T-helper 17 cell (primary cell): Measurements from ENCODE around the gene MICU2. TPM values are rescaled to one million over a fixed set of nuclear protein-coding genes. Genes with fewer than 3 reads are reported as not detected.
A peak's percentile ranks its signal among the peaks of the same experiment; 100 is the strongest.

Experiments used
- ATAC-seq: fragments of 150-1000 bp; cut with Tn5 transposase; 2 replicates; pipeline ENCODE4 v1.10.0; 2021; ENCODE audit warnings: mild to moderate bottlenecking, moderate library complexity
- DNase-seq, 3 donors: peaks; one replicate each; pipeline versions ENCODE4 v3.0.0 to v3.0.0-alpha.2; 2020 to 2021
- H3K9me3 ChIP-seq: one replicate; pipeline ENCODE4 v1.7.0; 2013; ENCODE audit warnings: low read length, mild to moderate bottlenecking; ENCODE audit not compliant: control insufficient read depth, poor library complexity, severe bottlenecking
- H3K27ac Mint-ChIP-seq: one replicate; pipeline ENCODE4 v1.8.0; 2022; ENCODE audit warnings: mild to moderate bottlenecking, moderate library complexity, mixed read lengths
- H3K27me3 Mint-ChIP-seq: one replicate; pipeline ENCODE4 v1.8.0; 2022; ENCODE audit warnings: mixed read lengths
- H3K36me3 Mint-ChIP-seq: one replicate; pipeline ENCODE4 v1.8.0; 2022; ENCODE audit warnings: low read depth, mixed read lengths
- H3K4me1 Mint-ChIP-seq: one replicate; pipeline ENCODE4 v1.8.0; 2022; ENCODE audit warnings: mild to moderate bottlenecking, mixed read lengths
- H3K4me3 Mint-ChIP-seq: one replicate; pipeline ENCODE4 v1.8.0; 2022; ENCODE audit warnings: mild to moderate bottlenecking, moderate library complexity, mixed read lengths
- total RNA-seq, 4 donors: library from RNA in 2 of 4; stranded (reverse) in 2 of 4; gene quantifications; one replicate each; pipeline ENCODE4 v1.2.3 and lab custom pipeline; 2022 to 2026

The MICU2 gene
- total RNA-seq, 2 donors from 2014 or later, result 30.9 to 31.4 TPM

- DNase-seq (no peak), ATAC-seq (peak; percentile 50)
- Mint-ChIP-seq H3K27ac (no peak overlapping the region), H3K4me3 (no peak overlapping the region), H3K27me3 (no peaks in the 10 kb centered on the region), H3K36me3 (peaks cover 12% of the 10 kb centered on the region), H3K4me1 (peaks cover 18% of the 10 kb centered on the region)
- no peaks in the 10 kb centered on the region for H3K9me3 ChIP-seq
These were observed 74.7 kb downstream of the MICU2 start for GRCh38 chr13:21529146-21529893.

GRCh38 chr13:21528616-21529015 is 75.4 kb downstream of the MICU2 start:
- no peaks in the 10 kb centered on the region for H3K9me3 ChIP-seq
- DNase-seq (no peak), ATAC-seq (no peak)
- Mint-ChIP-seq H3K27ac (no peak overlapping the region), H3K4me1 (peaks cover 18% of the 10 kb centered on the region), H3K4me3 (no peak overlapping the region), H3K36me3 (peaks cover 14% of the 10 kb centered on the region), H3K27me3 (no peaks in the 10 kb centered on the region)

DNA sequence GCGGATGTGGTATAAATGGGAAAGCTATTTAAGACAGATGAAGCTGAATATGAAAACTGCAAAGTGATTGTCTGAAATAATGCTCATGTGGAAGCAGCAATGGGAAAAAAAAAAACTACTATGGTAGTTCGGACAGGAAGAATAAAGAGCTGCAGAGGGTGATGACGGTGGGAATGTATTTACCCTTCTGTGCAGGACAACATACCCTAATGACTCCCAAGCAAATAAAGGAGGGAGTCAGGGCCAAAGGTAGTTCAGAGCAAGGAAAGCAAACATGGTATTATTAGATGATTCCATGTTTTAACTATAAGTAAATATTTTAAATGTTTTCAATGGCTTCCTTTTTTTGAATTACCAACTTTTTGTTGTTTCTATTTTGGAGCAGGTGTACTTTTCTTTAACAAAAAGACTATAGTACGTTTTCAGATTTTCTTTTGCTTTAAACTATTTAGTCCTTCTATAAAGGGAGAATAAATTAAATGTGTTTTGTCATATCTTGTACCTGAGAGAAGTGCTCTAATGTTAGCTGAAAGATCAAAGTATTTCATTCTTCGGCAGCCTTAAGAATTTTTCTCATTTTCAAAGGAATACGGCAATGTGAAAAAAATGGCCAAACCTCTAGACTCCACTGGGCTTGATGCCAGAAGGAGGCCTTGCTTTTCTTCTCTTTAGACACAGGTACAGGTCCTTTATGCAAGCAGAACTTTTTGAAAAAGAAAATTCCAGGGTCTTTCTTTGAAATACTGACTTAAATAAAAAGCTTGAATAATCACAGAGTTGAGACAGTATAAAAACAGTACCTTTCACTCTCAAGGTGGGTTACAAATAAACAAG is 77.0 kb downstream of the MICU2 start:
- no peak overlapping the region for H3K4me3 Mint-ChIP-seq
- no peak for ATAC-seq
- H3K36me3 Mint-ChIP-seq, result peaks cover 6% of the 10 kb centered on the region
- H3K4me1 Mint-ChIP-seq, result peaks cover 12% of the 10 kb centered on the region
- DNase-seq, result no peak
- no peaks in the 10 kb centered on the region for H3K9me3 ChIP-seq
- no peaks in the 10 kb centered on the region for H3K27me3 Mint-ChIP-seq
- H3K27ac Mint-ChIP-seq, result no peak overlapping the region

DNA sequence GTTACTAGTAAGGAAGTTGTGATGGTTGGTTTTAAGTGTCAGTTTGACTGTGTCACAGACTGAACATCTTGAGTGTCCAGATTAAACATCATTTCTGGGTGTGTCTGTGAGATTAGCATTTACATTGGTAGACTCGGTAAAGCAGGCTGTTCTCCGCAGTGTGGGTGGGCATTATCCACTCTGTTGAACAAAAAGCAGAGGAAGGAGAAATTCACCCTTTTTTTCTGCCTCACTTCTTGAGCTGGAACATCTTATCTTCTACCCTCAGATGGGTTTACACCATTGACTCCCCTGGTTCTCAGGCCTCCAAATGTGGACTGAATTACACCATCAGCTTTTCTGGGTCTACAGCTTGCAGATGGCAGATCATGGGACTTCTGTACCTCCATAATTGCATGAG is 81.1 kb downstream of the MICU2 start:
- Mint-ChIP-seq H3K4me3 (no peak overlapping the region), H3K27ac (no peak overlapping the region), H3K4me1 (peaks cover 8% of the 10 kb centered on the region), H3K27me3 (no peaks in the 10 kb centered on the region), H3K36me3 (peaks cover 13% of the 10 kb centered on the region)
- no peaks in the 10 kb centered on the region for H3K9me3 ChIP-seq
- no peak for ATAC-seq
- DNase-seq, result no peak

DNA sequence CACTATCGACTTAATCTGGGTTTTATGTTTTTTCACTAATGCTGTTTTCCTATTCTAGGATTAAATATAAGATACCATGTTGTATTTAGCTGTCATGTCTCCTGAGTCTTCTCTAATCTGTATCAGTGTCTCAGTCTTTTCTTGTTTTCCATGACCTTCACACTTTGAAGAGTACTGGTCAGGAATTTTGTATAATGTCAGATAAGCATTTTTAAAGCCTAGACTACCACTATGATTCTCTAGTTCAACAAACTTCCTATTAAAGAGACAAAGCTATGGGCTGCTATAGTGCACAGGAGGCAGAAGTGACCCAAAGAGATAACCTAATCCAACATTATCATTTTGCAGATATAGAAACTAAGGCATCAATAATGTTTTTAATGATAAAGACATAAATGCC is 81.8 kb downstream of the MICU2 start:
- Mint-ChIP-seq H3K36me3 (peaks cover 13% of the 10 kb centered on the region), H3K27me3 (no peaks in the 10 kb centered on the region), H3K4me3 (no peak overlapping the region), H3K4me1 (peaks cover 8% of the 10 kb centered on the region), H3K27ac (no peak overlapping the region)
- no peaks in the 10 kb centered on the region for H3K9me3 ChIP-seq
- no peak for DNase-seq
- ATAC-seq, result no peak

- Mint-ChIP-seq H3K27ac (peak overlapping the region; percentile 79), H3K27me3 (no peaks in the 10 kb centered on the region), H3K36me3 (peaks cover 8% of the 10 kb centered on the region), H3K4me1 (peaks cover 6% of the 10 kb centered on the region), H3K4me3 (no peak overlapping the region)
- DNase-seq, result no peak
- ATAC-seq, result no peak
- no peaks in the 10 kb centered on the region for H3K9me3 ChIP-seq
These were observed 85.3 kb downstream of the MICU2 start for GRCh38 chr13:21518617-21519144.

- H3K27me3 Mint-ChIP-seq, result no peaks in the 10 kb centered on the region
- H3K27ac Mint-ChIP-seq, result no peak overlapping the region
- H3K4me3 Mint-ChIP-seq, result no peak overlapping the region
- H3K4me1 Mint-ChIP-seq, result peaks cover 6% of the 10 kb centered on the region
- H3K36me3 Mint-ChIP-seq, result peaks cover 8% of the 10 kb centered on the region
- DNase-seq (no peak), ATAC-seq (no peak)
- H3K9me3 ChIP-seq, result no peaks in the 10 kb centered on the region
These were observed 86.4 kb downstream of the MICU2 start for GRCh38 chr13:21517576-21517975.

GRCh38 chr13:21516805-21517204 is 87.2 kb downstream of the MICU2 start:
- Mint-ChIP-seq H3K4me3 (no peak overlapping the region), H3K27me3 (no peaks in the 10 kb centered on the region), H3K4me1 (peaks cover 3% of the 10 kb centered on the region), H3K36me3 (peaks cover 8% of the 10 kb centered on the region), H3K27ac (peak overlapping the region; percentile 88)
- no peak for DNase-seq
- ATAC-seq, result no peak
- no peaks in the 10 kb centered on the region for H3K9me3 ChIP-seq

GRCh38 chr13:21511849-21512248 is 92.1 kb downstream of the MICU2 start:
- DNase-seq, result no peak
- no peak overlapping the region for H3K27ac Mint-ChIP-seq
- peaks cover 5% of the 10 kb centered on the region for H3K36me3 Mint-ChIP-seq
- no peaks in the 10 kb centered on the region for H3K27me3 Mint-ChIP-seq
- no peaks in the 10 kb centered on the region for H3K9me3 ChIP-seq
- no peak overlapping the region for H3K4me3 Mint-ChIP-seq
- H3K4me1 Mint-ChIP-seq, result peaks cover 7% of the 10 kb centered on the region
- ATAC-seq, result no peak

DNA sequence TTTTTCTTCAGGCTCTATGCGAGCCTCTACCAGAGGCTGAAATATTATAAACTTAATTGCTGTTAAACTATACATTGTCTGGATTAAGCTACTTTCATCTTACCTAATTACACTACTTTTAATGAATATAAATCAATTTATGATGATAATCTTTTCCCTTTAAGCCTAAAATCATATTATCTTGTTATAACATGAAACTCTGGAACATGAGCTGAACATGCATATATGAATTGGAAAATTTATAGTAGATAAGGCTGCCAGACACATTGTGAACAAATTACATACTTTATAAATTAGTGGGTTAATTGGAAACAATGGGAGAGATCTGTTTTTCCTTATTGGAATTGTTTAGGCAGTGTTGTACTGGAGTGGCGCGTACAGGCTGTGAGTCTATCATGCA is 99.6 kb downstream of the MICU2 start:
- Mint-ChIP-seq H3K27ac (no peak overlapping the region), H3K27me3 (no peaks in the 10 kb centered on the region), H3K4me1 (peaks cover 14% of the 10 kb centered on the region), H3K36me3 (peaks cover 10% of the 10 kb centered on the region), H3K4me3 (no peak overlapping the region)
- ATAC-seq (no peak), DNase-seq (no peak)
- H3K9me3 ChIP-seq, result no peaks in the 10 kb centered on the region

DNA sequence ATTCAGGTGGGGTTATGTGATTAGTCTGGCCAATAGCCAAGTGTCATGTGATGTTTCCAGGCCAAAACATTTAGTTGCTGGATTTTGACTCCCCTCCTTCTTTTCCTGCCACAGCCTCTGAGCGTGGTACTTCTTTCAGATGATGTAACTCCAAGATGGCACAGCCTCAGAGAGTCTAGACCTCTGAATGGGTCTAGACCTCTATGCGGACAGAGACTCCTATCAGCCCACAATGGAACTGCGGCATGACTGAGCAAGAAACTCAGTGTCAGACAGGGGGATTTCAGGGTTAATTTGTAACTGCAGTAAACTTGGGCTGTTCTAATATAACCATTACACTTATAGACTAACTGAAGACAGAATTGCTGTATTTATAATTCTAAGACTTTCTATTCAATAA is 102.3 kb downstream of the MICU2 start:
- H3K4me1 Mint-ChIP-seq, result peaks cover 8% of the 10 kb centered on the region
- H3K36me3 Mint-ChIP-seq, result peaks cover 4% of the 10 kb centered on the region
- H3K27me3 Mint-ChIP-seq, result no peaks in the 10 kb centered on the region
- H3K9me3 ChIP-seq, result no peaks in the 10 kb centered on the region
- ATAC-seq (no peak), DNase-seq (no peak)
- no peak overlapping the region for H3K4me3 Mint-ChIP-seq
- no peak overlapping the region for H3K27ac Mint-ChIP-seq

DNA sequence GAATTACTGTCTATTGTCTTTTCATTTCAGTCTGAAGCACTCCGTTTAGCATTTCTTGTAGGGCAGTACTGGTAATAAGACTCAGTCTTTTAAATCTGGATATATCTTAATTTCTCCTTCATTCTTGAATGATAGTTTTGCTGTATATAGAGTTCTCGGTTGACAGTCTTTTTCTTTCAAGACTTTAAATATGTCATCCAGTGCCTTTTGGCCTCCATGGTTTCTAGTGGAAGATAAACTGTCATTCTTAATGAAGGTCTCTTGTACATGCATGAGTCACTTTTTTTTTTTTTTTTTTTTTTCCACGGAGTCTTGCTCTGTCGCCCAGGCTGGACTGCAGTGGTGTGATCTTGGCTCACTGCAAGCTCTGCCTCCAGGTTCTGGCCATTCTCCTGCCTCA is 117.6 kb downstream of the MICU2 start:
- peaks cover 4% of the 10 kb centered on the region for H3K9me3 ChIP-seq
- DNase-seq, result no peak
- no peaks in the 10 kb centered on the region for H3K27me3 Mint-ChIP-seq
- no peak overlapping the region for H3K27ac Mint-ChIP-seq
- ATAC-seq, result no peak
- peaks cover 2% of the 10 kb centered on the region for H3K4me1 Mint-ChIP-seq
- H3K36me3 Mint-ChIP-seq, result peaks cover 9% of the 10 kb centered on the region
- no peak overlapping the region for H3K4me3 Mint-ChIP-seq

GRCh38 chr13:21483748-21484147 is 120.2 kb downstream of the MICU2 start:
- Mint-ChIP-seq H3K4me1 (peaks cover 9% of the 10 kb centered on the region), H3K27me3 (no peaks in the 10 kb centered on the region), H3K36me3 (no peaks in the 10 kb centered on the region), H3K4me3 (no peak overlapping the region), H3K27ac (no peak overlapping the region)
- ATAC-seq (no peak), DNase-seq (no peak)
- peaks cover 4% of the 10 kb centered on the region for H3K9me3 ChIP-seq
